ENCODE measurements around the gene NID2.
A peak's percentile ranks its signal among the peaks of the same experiment; 100 is the strongest.

The NID2 gene

DNA sequence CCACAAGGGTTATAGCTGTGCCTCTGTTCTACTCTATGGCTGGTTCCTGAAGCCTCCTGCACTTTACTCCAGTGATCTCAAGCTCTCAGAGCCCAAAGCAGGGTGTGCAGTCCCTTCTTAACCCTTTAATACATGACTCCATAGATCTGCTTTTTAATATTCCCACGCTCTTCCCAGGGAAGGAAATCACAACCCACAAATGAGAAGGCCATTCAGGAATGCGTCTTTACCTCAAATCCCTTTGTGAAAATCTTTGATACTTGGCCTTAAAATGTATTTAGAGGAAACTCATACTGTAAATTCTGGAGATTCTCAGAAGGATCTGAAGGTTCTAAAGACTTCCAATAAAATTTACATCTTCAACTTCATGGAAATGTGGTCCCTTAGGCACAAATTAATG, 17.0 kb downstream of the NID2 start:
- peak; percentile 53 for ATAC-seq
- no peak for TF ChIP-seq SNAI2 (CRISPR knock-in tag; IDR thresholded peaks at IDR 0.05)
- TF ChIP-seq ARNTL (CRISPR knock-in tag; IDR thresholded peaks at IDR 0.05; ENCODE audit: borderline replicate concordance, low read depth) = no peak
- TF ChIP-seq ZNF8 (CRISPR knock-in tag; IDR thresholded peaks at IDR 0.05) = no peak
- TF ChIP-seq, protein P1, sequence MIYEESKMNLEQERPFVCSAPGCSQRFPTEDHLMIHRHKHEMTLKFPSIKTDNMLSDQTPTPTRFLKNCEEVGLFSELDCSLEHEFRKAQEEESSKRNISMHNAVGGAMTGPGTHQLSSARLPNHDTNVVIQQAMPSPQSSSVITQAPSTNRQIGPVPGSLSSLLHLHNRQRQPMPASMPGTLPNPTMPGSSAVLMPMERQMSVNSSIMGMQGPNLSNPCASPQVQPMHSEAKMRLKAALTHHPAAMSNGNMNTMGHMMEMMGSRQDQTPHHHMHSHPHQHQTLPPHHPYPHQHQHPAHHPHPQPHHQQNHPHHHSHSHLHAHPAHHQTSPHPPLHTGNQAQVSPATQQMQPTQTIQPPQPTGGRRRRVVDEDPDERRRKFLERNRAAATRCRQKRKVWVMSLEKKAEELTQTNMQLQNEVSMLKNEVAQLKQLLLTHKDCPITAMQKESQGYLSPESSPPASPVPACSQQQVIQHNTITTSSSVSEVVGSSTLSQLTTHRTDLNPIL (CRISPR knock-in tag; IDR thresholded peaks at IDR 0.05; ENCODE audit: low read depth) = no peak
- TF ChIP-seq ZNF565 (CRISPR knock-in tag; conservative IDR thresholded peaks at IDR 0.05; ENCODE audit: low read depth) = no peak
- TF ChIP-seq ISL1 (CRISPR knock-in tag; IDR thresholded peaks at IDR 0.05) = no peak
- TF ChIP-seq TCF4 (CRISPR knock-in tag; IDR thresholded peaks at IDR 0.05; ENCODE audit: borderline replicate concordance) = no peak
- TF ChIP-seq CSRNP3 (CRISPR knock-in tag; IDR thresholded peaks at IDR 0.05) = no peak
- TF ChIP-seq, protein P2, sequence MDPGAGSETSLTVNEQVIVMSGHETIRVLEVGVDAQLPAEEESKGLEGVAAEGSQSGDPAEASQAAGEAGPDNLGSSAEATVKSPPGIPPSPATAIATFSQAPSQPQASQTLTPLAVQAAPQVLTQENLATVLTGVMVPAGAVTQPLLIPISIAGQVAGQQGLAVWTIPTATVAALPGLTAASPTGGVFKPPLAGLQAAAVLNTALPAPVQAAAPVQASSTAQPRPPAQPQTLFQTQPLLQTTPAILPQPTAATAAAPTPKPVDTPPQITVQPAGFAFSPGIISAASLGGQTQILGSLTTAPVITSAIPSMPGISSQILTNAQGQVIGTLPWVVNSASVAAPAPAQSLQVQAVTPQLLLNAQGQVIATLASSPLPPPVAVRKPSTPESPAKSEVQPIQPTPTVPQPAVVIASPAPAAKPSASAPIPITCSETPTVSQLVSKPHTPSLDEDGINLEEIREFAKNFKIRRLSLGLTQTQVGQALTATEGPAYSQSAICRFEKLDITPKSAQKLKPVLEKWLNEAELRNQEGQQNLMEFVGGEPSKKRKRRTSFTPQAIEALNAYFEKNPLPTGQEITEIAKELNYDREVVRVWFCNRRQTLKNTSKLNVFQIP (CRISPR knock-in tag; IDR thresholded peaks at IDR 0.05; ENCODE audit: borderline replicate concordance, low read depth) = no peak
- TF ChIP-seq PPARA (CRISPR knock-in tag; IDR thresholded peaks at IDR 0.05; ENCODE audit: borderline replicate concordance) = no peak
- no peak for TF ChIP-seq ZNF70 (CRISPR knock-in tag; IDR thresholded peaks at IDR 0.05)
- TF ChIP-seq ESRRG (CRISPR knock-in tag; IDR thresholded peaks at IDR 0.05) = no peak
- no peak for TF ChIP-seq BACH2 (CRISPR knock-in tag; IDR thresholded peaks at IDR 0.05; ENCODE audit: borderline replicate concordance)
- TF ChIP-seq OSR1 (CRISPR knock-in tag; IDR thresholded peaks at IDR 0.05) = no peak

DNA sequence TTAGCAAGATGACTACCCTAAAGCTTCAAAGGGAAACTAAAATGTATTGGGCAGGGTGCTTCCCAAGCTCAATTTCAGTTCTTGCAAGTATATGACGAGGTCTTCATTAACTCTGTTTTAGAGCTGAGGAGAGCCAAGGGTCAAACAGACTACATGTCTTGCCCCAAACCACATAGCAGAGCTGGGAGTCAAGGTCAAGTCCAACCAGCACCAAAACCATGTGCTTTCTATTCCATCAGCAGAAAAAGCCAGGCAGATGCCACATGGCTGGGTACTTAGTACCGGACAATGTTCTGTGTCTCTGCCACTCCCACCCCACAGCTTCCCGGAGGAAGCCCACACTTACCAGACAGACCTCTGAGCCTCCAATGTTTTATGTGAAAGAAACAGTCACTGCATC, 17.6 kb downstream of the NID2 start:
- ATAC-seq = no peak
- no peak for TF ChIP-seq ZNF70 (CRISPR knock-in tag; IDR thresholded peaks at IDR 0.05)
- TF ChIP-seq ARNTL (CRISPR knock-in tag; IDR thresholded peaks at IDR 0.05; ENCODE audit: borderline replicate concordance, low read depth) = no peak
- TF ChIP-seq ZNF565 (CRISPR knock-in tag; conservative IDR thresholded peaks at IDR 0.05; ENCODE audit: low read depth) = no peak
- TF ChIP-seq ESRRG (CRISPR knock-in tag; IDR thresholded peaks at IDR 0.05) = no peak
- TF ChIP-seq TSHZ2 (CRISPR knock-in tag; IDR thresholded peaks at IDR 0.05) = no peak
- no peak for TF ChIP-seq ISL1 (CRISPR knock-in tag; IDR thresholded peaks at IDR 0.05)
- TF ChIP-seq, protein P2 (CRISPR knock-in tag; IDR thresholded peaks at IDR 0.05; ENCODE audit: borderline replicate concordance, low read depth) = no peak
- TF ChIP-seq OSR1 (CRISPR knock-in tag; IDR thresholded peaks at IDR 0.05) = no peak
- TF ChIP-seq BACH2 (CRISPR knock-in tag; IDR thresholded peaks at IDR 0.05; ENCODE audit: borderline replicate concordance) = no peak
- TF ChIP-seq ZFP30 (CRISPR knock-in tag; IDR thresholded peaks at IDR 0.05) = no peak
- no peak for TF ChIP-seq CSDC2 (CRISPR knock-in tag; IDR thresholded peaks at IDR 0.05)
- TF ChIP-seq, protein P1 (CRISPR knock-in tag; IDR thresholded peaks at IDR 0.05; ENCODE audit: low read depth) = no peak
- no peak for TF ChIP-seq TCF4 (CRISPR knock-in tag; IDR thresholded peaks at IDR 0.05; ENCODE audit: borderline replicate concordance)
- no peak for TF ChIP-seq ZNF8 (CRISPR knock-in tag; IDR thresholded peaks at IDR 0.05)
- no peak for TF ChIP-seq SNAI2 (CRISPR knock-in tag; IDR thresholded peaks at IDR 0.05)
